Prostate gland (tissue), 2 donors: Measurements from ENCODE around the gene PIP5K1C. TPM values are rescaled to one million over a fixed set of nuclear protein-coding genes. Genes with fewer than 3 reads are reported as not detected.

ENCODE experiments used
- DNase-seq: peaks from one replicate; pipeline ENCODE4 v3.0.0-alpha.2; 2019; ENCODE audit warnings: low spot score
- H3K27ac ChIP-seq, 2 donors: fragments of 200-600 bp; sonication (generic); 2 replicates each; pipeline ENCODE4 v1.5.1; 2017 to 2019
- H3K27me3 ChIP-seq: fragments of 200-600 bp; sonication (generic); replicated peaks from 2 replicates; pipeline ENCODE4 v1.5.1; 2019; ENCODE audit not compliant: insufficient read depth
- H3K36me3 ChIP-seq, 2 donors: fragments of 200-600 bp; sonication (generic); 1 replicate in 1 of 2; 2 replicates in 1 of 2; pipeline versions ENCODE4 v1.5.1 to v1.8.1; 2017 to 2019
- H3K4me1 ChIP-seq: fragments of 200-600 bp; sonication (generic); replicated peaks from 2 replicates; pipeline ENCODE4 v1.5.1; 2019
- H3K4me3 ChIP-seq, 2 donors: fragments of 200-600 bp; sonication (generic); 2 replicates each; pipeline ENCODE4 v1.5.1; 2017 to 2019
- H3K9me3 ChIP-seq: fragments of 200-600 bp; sonication (generic); 2 replicates; pipeline ENCODE4 v1.5.1; 2017
- CTCF ChIP-seq, 4 experiments: fragments of 200-600 bp in 2 of 4; fragments of 450-650 bp in 2 of 4; sonication (generic) in 2 of 4; IDR thresholded peaks; 1 replicate in 3 of 4; 2 replicates in 1 of 4; pipeline ENCODE4 v1.5.1; 2016 to 2019; ENCODE audit warnings: antibody characterized with exemption in 4 of 4, mild to moderate bottlenecking in 2 of 4, moderate library complexity in 2 of 4
- POLR2A ChIP-seq: fragments of 450-650 bp; IDR thresholded peaks from one replicate; pipeline ENCODE4 v1.6.1; 2016; ENCODE audit warnings: antibody characterized with exemption, mild to moderate bottlenecking
- POLR2AphosphoS5 ChIP-seq: sonication (generic); formaldehyde crosslinking; IDR thresholded peaks from one replicate; pipeline ENCODE4 v1.6.1; 2017; ENCODE audit warnings: antibody characterized with exemption
- whole genome bisulfite sequencing: methylation state at CpG from one replicate; pipeline ENCODE4 v1.1.5; 2018; 5-methylcytosine and 5-hydroxymethylcytosine counted together
- intact Hi-C: fragments of 100-400 bp; cut with DNase I; formaldehyde crosslinking; loops from one replicate; pipeline ENCODE4 v1.14.2; 2022
- total RNA-seq, 2 donors: library from RNA; depleted of rRNA; stranded (reverse); fragments of >200 nt; gene quantifications; one replicate each; pipeline ENCODE4 v1.1.0, GENCODE V29; 2016

The PIP5K1C gene
- total RNA-seq, 2 donors from 2014 or later = 34.3 to 75.5 TPM

- no peak for DNase-seq
Observed at GRCh38 chr19:3590991-3591659, 109.1 kb downstream of the PIP5K1C start.

DNA sequence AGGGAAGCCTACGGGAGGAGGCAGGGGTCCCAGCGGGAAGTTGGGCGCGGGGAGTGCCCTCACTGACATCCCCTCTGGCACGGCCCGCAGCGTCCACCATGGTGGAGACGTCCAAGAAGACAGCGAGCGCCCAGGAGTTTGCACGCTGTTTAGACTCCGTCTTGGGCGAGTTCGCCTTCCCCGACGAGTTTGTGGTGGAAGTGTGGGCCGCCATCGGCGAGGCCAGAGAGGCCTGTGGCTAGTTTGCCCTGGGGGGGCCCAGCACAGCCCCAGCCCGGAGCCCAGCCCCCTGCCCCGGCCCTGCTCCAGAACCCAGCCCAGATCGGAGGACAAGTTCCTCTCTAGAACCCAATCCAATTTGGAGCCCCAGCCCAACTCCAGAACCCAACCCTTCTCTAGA is 110.3 kb downstream of the PIP5K1C start:
- no peak for DNase-seq
- no peak overlapping the region for H3K4me3 ChIP-seq
- TF ChIP-seq POLR2AphosphoS5 = no peak
- no peak for TF ChIP-seq POLR2A
- TF ChIP-seq CTCF (IDR thresholded peaks at IDR 0.05) = no peak
- no peak overlapping the region for H3K27ac ChIP-seq
- H3K36me3 ChIP-seq = no peaks in the 10 kb centered on the region
- WGBS = 92% methylated on average over 22 of the region's 22 CpGs
- H3K9me3 ChIP-seq = no peaks in the 10 kb centered on the region
- no peaks in the 10 kb centered on the region for H3K27me3 ChIP-seq
- intact Hi-C loops = no loop called here
- no peaks in the 10 kb centered on the region for H3K4me1 ChIP-seq

More at GRCh38 chr19:3590991-3591659, 109.1 kb downstream of the PIP5K1C start:
- Histone ChIP-seq H3K4me3 (no peak overlapping the region), H3K4me1 (no peaks in the 10 kb centered on the region), H3K9me3 (no peaks in the 10 kb centered on the region), H3K36me3 (no peaks in the 10 kb centered on the region), H3K27me3 (no peaks in the 10 kb centered on the region), H3K27ac (no peak overlapping the region)
- WGBS = 84% methylated on average over 8 of the region's 8 CpGs
- TF ChIP-seq POLR2AphosphoS5 (no peak), POLR2A (no peak), CTCF (IDR thresholded peaks at IDR 0.05) (no peak)
- intact Hi-C loops = no loop called here

GRCh38 chr19:3589439-3589838 is 110.8 kb downstream of the PIP5K1C start:
- 88% methylated on average over 11 of the region's 11 CpGs for WGBS
- TF ChIP-seq POLR2A (no peak), POLR2AphosphoS5 (no peak), CTCF (IDR thresholded peaks at IDR 0.05) (no peak)
- DNase-seq = no peak
- Histone ChIP-seq H3K4me1 (no peaks in the 10 kb centered on the region), H3K36me3 (no peaks in the 10 kb centered on the region), H3K27me3 (no peaks in the 10 kb centered on the region), H3K27ac (no peak overlapping the region), H3K4me3 (no peak overlapping the region), H3K9me3 (no peaks in the 10 kb centered on the region)
- intact Hi-C loops = no loop called here

GRCh38 chr19:3586707-3587346 is 113.4 kb downstream of the PIP5K1C start:
- Histone ChIP-seq H3K27ac (no peak overlapping the region), H3K4me3 (no peak overlapping the region), H3K9me3 (no peaks in the 10 kb centered on the region), H3K36me3 (no peaks in the 10 kb centered on the region), H3K27me3 (no peaks in the 10 kb centered on the region), H3K4me1 (no peaks in the 10 kb centered on the region)
- TF ChIP-seq POLR2A (no peak), CTCF (IDR thresholded peaks at IDR 0.05) (no peak), POLR2AphosphoS5 (no peak)
- no peak for DNase-seq
- intact Hi-C loops = no loop called here
- 55% methylated on average over 26 of the region's 31 CpGs for whole genome bisulfite sequencing

DNA sequence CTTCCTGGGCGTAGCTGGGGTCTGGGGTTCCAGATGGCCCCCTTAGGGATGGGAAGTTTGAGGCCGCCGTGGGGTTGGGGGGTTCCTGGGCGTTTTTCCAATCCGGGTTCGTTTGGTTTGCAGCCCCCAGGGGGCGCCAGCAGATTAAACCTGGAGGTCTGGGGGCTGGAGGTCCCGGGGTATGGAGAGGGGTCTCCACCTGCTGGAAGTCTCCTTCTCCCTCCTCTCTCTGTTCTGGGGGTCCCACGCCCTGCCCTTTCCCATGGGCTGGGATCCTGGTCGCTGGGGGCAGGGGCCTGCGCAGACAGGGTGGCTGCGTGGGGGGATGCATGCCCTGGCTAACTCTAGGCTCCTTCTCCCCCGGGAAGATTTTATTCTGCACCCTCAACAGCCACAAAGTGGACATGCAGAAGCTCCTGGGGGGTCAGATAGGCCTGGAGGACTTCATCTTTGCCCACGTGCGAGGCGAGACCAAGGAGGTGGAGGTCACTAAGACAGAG is 114.1 kb downstream of the PIP5K1C start:
- Histone ChIP-seq H3K4me3 (peak overlapping the region; percentile 12 to 21), H3K27ac (no peak overlapping the region), H3K9me3 (no peaks in the 10 kb centered on the region), H3K27me3 (no peaks in the 10 kb centered on the region), H3K4me1 (no peaks in the 10 kb centered on the region), H3K36me3 (no peaks in the 10 kb centered on the region)
- DNase-seq = no peak
- TF ChIP-seq POLR2AphosphoS5 (no peak), CTCF (IDR thresholded peaks at IDR 0.05) (peak in 1 of 4 experiments; percentile 25)
- 29% methylated on average over 16 of the region's 16 CpGs for WGBS
- intact Hi-C loops = no loop called here
